Right forelimb (tissue), 1 donor: Measurements from ENCODE around the gene CORO1C.

Source experiments
- DNase-seq: peaks from one replicate; pipeline ENCODE4 v3.0.0-alpha.2; 2018

Gene CORO1C

DNA sequence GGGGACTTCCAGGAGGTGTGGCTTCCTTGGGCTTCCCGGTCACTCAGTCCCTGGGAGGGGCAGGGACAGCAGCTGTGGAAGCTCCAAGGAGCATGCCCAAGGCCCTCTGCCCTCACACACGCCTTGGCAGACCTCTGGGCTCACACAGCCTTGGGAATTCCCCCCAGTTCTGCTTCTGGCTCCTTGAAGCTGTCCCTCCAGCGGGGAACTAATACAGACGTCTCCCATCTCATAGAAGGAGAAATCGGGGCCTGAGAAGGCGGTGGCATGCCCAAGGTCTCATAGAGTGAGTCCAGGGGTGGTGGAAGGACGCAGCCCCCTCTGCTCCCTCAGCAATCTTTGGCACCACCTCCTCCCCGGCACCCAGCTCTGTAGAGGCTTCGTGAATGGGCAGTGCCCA lies 117.8 kb downstream of the CORO1C start:
- DNase-seq, result no peak

DNA sequence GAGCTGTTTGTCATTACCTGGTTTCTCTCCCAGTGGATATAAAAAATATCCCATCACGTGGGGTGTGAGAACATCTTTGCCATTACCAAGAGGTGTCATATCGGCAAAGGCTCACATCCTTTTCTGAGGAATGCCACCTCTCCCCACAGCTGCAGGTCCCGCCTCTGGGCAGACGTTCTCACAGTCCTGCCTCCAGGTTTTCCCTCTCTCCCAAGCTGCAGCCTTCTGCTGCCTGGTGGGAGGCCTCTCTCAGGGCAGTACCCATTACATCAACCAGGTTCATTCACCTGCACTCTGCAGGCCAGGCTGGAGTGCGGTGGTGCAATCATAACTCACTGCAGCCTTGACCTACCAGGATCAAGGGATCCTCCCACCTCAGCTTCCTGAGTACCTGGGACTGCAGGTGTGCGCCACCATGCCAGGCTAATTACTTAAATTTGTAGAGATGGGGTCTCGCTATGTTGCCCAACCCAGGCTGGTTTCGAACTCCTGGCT lies 118.5 kb downstream of the CORO1C start:
- no peak for DNase-seq

DNA sequence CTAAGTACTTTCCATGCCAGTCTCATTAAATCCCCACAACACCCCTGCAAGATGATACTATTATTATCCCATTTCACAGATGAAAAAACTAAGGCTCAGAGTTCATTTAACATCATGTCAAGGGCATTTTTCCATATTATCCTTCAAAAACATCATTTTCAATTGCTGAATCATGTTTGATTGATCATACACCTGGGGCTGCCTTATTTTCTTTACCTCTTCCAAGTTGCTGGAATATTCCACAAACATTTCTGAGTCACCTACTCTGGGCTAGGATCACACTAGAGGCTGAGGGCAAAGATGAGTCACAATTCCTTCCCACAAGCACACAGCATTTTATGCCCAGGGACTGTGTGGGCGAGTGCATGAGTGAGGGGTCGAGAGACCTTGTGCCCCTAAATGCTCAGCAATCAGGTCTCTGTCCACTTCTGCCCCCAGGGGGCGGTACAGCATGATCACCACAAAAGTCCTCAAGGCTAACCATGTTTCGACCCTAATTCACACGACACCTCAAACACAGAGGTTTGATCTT lies 119.4 kb downstream of the CORO1C start:
- no peak for DNase-seq

DNA sequence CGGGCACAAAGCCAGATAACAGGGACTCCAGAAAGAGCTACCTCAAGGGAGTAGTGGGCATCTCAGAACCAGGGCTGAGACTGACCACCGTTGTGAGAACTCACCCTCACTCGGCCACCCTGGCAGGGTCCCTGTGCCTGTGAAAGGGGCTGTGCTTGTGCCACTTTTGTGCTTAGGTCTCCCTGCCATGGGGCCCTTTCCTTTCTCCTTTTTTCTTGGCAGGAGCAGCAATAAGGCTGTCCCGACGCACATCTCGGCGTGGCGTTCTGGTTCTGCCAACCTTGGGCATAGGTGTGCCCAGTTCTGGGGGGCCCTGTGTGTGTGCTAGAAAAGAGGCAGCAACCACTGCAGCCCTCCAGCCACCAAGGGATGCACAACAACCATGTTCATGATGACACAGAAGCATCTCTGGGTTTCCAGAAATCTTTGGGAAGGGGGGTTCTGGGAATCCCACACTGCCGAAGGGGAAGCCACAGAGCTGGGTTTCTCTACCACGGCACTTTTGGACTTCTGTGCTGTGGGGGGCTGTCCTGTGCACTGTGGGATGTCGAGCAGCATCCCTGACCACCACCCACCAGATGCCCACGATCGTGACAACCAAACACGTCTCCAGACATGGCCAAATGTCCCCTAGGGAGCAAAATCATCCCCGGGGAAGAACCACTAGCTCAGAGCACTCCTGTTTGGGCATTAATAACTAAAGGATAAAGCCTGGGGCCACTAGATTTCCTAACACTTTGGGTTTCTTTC lies 120.3 kb downstream of the CORO1C start:
- DNase-seq, result no peak

DNA sequence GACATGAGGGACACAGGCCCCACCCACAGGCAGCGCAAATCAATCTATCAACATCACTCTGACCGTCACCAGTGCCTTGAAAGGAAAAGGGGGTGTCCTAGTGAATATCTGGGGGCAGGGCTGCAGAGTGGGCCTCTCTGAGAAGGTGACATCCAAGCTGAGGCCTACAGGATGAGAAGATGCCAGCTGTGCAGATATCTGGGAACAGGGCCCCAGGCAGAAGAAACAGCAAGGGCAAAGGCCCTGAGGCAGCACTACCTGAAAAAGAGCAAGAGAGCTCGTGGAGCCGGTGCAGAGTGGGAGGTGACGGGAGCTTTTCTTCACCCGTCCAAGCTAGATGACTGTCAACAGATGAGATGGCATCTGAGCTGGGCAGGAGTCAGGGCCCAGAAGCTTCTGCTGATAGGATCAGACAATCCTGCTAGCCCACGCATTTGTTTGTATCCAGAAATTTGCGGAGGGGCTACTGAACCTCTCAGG lies 120.9 kb downstream of the CORO1C start:
- DNase-seq, result no peak

DNA sequence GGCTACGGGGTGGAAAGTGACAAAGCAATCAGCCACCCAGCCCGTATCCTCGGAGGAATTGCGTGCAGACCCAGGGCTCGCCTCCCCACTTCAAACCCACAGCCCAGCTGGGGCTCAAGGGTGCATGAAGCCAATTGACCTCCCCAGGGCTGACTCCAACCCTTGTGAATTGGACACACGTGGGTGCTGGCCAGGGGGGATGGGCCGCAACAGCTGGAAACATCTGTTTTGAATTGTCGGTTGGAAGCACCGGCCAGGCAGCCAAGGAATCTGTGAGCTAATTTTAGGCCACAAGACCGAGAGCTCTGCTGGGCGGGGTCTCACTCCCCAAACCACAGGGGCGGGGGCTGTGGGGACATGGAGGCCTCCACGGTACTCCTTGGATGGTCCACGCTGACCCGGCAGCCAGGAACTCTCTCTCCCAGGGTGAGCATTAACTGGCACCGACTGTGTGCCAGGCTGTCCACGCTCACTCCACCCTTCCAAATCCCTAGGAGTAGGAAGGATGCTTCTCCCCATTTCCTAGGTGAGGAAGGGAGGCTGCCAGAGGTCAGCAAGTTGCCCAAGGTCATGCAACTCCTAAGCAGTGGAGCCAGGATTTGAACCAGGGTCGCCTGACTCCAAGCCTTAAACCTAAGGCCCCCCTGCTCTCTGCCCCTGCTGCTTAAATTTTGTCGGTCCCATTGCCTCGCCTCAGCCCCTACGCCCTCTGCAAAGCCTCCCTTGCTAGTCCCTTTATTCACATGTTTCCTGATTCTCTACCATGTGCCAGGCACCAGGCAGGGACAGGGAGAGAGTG lies 121.6 kb downstream of the CORO1C start:
- DNase-seq, result peak; percentile 92

DNA sequence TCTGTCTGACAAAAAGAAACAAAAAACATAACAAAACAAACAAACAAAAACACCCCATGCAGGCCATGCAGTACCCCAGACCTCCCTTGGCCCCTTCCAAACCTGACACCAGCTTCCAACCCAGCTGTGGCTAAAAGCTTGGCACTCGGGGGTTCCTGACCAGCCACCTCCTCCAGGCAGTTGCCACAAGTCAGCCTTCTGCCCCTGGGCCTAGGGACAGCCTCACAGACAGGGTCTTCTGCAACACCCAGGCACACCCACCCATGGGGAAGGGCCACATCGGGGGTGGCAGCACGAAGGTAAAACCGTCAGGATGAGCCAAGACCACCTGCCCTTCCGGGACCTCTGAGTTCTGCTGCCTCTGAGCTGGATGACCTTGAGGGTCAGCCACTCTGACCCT lies 122.7 kb downstream of the CORO1C start:
- DNase-seq, result no peak

DNA sequence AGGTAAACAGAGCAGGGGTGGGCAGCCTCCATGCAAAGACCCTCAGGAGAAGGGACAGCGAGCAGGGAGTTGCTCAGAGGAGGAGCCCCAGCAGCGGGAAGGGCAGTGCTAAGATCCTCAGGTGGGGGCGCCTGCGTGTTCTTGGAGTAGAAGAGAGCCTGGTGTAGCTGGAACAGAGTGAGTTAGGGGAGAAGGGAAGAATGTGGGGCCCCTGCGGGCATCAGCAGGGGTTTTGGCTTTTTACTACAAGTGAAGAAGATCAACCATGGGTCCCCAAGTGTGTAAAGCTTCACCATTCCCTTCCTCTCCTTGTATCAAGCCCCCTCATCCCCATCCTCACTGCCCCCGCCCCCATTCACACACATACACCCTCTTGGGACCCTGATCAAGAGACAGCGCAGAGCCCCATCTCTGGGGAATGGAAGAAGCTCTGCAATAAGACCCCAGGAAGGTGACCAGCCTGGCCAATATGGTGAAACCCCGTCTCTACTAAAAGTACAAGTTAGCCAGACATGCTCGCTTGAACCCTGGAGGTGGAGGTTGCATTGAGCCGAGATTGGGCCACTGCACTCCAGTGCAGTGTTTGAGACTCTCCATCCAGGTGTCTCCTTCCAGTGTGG lies 123.2 kb downstream of the CORO1C start:
- no peak for DNase-seq

DNA sequence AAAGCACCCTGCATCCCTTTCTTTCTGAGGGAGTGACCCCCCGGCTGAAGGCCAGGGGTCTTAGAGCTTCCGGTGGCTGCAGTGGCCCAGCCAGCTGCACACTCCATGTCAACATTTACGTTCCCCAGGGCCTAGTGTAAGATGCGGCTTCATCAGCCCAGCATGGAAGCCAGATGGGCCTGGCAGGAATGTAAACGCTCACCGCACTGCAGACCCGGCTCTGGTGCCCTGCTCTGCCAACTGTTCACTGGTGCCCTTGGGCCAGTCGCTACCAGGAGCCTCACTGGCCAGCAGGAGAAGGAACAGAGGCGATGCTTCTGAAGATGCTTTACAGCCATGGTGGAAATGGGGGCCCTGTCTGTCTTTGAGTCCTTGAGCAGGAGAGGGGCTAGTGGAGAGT lies 124.8 kb downstream of the CORO1C start:
- no peak for DNase-seq

DNA sequence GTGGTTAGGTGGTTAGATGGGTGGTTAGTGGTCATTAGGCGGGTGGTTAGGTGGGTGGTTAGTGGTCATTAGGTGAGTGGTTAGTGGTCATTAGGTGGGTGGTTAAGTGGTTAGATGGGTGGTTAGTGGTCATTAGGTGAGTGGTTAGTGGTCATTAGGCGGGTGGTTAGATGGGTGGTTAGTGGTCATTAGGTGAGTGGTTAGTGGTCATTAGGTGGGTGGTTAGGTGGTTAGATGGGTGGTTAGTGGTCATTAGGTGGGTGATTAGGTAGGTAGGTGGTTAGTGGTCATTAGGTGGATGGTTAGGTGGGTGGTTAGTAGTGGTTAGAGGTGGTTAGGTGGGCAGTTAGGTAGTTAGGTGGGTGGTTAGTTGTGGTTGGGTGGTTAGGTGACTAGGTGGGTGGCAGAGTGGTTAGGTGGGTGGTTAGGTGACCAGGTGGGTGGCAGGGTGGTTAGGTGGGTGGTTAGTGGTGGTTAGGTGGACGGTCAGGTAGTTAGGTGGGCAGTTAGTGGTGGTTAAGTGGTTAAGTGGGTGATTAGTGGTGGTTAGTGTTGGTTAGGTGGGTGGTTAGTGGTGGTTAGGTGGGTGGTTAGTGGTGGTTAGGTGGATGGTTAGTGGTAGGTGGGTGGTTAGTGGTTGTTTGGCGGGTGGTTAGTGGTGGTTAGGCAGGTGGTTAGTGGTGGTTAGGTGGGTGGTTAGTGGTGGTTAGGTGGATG lies 125.5 kb downstream of the CORO1C start:
- DNase-seq, result no peak

DNA sequence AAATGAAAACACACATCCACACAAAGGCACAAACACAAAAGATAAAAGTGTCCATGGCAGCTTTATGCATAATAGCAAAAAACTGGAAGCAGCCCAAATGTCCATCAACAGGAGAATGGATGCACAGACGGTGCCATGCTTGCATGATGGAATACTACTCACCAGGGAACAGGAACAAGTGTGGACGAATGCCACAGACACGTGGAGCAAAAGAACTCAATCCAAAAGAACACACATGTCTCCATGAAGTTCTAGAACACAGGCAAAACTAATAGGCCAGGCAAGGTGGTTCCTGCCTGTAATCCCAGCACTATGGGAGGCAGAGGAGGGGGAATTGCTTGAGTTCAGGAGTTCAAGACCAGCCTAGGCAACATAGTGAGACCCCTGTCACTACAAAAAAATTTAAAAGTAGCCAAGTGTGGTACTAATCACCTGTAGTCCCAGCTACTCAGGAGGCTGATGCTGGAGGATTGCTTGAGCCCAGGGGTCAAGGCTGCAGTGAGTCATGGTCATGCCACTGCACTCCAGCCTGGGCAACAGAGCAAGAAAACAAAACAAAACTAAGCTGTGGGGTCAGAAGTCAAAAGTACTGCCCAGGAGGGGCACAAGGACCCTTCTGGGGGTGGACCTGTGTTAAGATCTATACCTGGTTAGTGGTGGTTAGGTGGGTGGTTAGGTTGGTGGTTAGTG lies 126.2 kb downstream of the CORO1C start:
- no peak for DNase-seq

DNA sequence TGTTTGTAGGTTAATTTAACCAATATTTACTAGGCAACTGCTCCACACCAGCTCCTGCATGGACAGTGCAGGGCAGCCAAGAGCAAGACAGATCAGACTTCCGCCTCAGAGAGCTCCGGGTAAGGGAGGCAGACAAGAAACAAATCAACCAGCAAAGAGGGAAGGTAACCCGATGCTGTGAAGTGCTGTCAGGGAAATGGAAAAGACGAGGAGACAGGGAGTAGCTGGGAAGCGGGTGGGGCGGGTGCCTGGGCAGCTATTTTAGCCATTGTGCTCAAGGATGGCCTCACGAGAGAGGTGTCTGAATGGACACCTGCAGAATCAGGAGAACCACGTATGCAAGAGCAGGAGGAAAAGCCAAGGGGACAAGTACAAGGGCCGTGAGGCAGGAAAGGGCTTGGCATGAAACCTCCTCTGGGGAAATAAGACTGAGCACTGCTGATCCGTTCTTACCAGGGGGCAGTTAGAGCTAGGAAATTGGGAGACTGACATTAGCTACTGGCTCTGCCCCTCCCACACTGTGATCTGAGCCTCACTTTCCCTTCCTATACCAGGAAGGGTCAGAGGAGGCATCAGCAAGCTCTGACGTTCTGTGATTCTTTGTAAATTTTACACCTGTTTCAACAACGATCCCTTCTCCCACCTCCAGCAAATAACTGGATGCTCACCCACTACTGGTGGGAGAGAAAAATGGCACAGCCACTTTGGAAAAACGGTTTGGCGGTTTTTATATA lies 126.9 kb downstream of the CORO1C start:
- DNase-seq, result no peak

DNA sequence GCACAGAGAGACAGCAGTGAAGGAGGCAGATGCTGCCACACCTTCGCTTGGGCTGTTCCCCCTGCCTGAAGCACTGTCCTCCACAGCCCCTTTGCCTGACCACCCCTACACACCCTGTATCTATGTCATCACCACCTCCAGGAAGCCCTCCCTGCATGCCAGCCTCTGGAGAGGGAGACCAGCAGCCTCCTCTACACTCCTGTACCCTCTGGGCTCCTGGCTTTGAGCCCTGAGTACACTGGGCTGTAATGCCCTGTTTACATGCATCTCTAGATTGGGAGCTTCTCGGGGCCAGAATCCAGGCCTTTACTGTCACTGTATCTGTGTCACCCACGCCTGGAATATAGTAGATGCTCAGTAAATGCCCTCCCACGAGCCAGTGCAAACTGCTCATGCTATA lies 127.6 kb downstream of the CORO1C start:
- no peak for DNase-seq

DNA sequence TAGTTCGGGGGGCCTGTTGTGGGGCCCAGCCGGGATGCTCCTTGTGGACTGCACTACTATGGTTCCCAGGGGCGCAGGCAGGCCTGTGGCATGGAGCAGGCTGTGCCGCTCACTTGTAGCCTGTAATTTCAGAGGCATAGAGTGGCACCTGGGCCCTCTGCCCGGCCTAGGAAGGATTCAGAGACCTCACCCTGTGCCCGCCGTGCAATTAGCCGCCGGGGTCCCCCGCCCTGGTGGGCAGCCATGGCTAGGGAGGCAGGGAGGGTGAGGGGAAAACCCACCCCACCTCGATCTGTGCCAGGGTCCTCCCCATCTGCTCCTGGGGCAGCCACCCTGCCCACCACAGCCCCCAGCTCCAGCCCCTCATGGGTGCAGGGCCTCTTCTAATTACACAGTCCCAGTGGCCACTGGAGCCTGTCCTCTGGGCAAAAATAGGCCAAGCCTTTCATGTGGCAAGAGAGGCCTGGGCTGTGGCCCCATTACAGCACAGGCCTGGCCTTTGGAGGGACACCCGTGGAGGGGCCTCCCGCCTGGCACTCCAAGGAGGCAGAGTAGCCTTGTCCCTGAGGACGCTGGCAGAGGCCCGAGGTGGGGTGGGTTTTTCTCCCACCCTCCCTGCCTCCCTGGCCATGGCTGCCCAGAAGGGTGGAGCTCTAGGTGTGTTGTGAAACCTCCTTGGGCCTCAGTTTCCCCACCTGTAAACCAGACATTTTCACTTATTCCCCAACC lies 128.2 kb downstream of the CORO1C start:
- no peak for DNase-seq

DNA sequence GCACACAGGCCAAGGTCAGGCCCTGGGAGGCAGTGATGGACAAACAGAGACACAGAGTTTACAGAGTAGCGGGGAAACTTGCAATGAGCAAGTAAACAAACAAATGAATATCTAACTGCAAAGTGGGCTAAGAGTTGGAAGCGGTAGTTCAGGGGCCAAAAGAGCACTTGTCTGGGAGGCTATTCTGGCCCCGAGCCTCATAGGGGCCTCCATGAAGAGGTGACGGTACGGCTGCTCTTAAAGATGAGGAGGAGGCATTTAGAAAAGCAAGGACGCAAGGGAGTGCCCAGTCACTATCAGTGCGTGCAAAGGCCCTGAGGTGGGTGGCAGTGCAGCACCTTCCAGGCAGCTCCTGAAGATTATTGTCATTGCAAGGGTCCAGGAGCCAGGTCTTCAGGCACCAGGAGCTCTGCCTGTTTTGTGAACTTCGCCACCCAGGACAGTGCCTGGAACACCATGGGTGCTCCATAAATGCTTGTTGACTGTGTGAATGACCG lies 129.1 kb downstream of the CORO1C start:
- DNase-seq, result no peak

DNA sequence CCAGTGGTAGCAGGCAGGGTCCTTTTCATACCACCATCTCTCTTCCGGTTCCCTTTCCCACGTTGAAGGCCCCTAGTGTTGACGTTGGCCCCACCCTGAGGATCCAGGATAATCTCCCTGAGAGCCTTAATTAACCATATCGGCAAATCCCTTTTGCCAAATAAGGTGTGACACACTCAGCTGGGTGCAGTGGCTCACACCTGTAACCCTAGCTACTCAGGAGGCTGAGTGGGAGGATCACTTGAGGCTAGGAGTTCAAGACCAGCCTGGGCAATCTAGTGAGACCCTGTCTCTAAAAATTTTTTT lies 130.7 kb downstream of the CORO1C start:
- DNase-seq, result no peak

DNA sequence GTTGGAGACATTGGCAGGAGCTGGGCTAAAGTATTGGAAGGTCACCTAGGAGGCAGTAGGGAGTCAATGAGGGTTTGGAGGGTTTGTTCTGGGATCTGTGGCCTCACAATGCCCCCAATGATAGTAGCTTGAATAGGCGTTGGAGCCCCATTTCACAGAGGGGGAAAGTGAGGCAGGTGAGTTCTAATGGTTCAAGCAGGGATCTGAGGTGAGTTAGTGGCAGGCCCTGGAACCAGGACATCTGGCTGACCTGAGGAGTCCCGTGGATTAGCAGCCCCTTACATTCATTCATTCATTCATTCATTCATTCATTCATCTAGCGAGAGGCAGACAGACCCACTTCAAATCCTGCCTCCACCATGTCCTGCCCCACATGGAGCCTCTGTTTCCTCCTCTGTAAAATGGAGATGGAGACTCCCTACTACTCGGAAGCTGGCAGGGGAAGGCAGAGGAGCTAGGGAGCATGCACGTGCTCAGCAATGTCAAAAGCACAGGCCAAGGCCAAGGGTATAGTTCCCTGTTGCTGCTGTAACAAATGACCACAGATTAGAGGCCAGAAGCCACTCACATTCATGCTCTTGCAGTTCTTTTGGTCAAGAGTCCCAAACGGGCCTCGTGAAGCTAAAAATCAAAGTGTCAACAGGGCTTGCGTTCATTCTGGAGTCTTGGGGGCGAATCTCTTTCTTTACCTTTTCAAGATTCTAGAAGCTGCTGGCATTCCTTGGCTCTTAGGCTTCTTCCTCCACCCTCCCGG lies 131.2 kb downstream of the CORO1C start:
- DNase-seq, result no peak

DNA sequence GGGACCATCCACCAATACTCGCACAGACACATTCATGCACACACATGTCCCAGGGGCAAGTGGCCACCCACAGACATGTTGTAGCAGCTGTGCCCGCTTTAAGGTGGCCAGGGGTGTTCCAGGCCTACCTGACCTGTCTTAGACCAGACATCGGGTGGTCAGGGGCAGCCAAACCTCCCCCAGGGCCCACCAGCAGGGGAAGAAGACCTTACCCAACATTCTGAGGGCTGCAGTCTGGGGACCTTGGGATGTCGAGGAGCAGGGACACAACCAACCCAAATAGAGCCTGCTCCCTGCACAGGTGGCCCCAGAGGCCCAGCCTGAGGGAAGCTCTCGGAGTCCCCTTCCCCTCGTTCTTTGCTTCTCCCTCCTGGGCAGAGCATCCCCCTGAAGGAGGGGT lies 131.8 kb downstream of the CORO1C start:
- no peak for DNase-seq

DNA sequence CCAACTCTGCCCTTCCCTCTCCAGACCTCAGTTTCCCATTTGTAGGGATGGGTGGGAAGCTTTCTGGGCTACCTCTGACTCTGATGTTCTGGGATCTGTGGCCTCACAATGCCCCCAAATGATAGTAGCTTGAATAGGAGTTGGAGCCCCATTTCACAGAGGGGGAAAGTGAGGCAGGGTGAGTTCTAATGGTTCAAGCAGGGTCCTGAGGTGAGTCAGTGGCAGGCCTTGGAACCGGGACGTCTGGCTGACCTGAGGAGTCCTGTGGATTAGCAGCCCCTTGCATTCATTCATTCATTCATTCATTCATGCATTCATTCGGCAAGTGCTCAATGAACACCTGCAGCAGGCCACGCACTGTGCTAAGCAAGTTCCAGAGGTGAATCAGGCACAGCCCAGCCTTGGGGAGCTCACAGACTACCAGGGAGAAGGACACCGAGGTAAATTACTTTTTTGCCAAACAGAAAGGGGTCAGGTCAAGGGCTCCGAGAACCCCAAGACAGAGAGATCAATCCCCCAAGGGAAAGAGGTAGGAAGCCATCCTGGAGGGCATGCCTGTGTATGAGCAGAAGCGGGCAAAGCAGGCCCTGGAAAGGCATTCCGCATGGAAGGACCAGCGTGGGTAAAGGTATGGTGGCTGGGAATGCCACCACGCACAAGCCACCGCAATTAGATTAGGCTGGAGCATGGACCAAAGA lies 132.6 kb downstream of the CORO1C start:
- DNase-seq, result no peak
